GM10266 (cell line): ENCODE results near the gene STK32A.
"Not testable (repeated sequence)": the region's sequence is repeated elsewhere in the genome, so short reads cannot be mapped to it uniquely, and the experiment has no call there.

Experiments
- DNase-seq: peaks from one replicate; pipeline ENCODE4 v3.0.0; 2012; ENCODE audit errors: extremely low spot score
- TF ChIP-seq, protein P1 (sequence below): IDR thresholded peaks from 2 replicates; pipeline ENCODE4 v1.5.1; 2012; ENCODE audit warnings: mild to moderate bottlenecking, low read depth; ENCODE audit not compliant: control insufficient read depth, insufficient read depth; ENCODE audit errors: missing control alignments

STK32A gene

DNA sequence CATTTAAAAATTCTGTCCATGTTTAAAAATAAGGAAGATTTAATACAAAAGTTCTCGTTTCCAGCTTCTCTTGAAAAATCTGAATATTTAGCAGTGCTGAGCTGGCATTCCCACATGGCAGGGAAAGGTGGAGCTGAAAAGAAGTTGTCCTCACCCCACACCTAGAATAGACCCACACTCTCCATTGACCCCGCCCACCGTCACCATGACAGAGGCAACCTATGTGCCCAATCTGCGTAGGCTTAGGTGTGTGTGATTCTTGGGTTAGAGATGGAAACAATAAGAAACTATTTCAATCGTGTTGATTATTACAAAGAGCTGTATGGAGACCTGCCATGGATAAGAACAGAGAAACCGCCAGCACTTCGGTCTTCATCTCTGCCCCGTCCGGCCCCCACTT, 8.9 kb upstream of the STK32A start:
- TF ChIP-seq, protein P1, sequence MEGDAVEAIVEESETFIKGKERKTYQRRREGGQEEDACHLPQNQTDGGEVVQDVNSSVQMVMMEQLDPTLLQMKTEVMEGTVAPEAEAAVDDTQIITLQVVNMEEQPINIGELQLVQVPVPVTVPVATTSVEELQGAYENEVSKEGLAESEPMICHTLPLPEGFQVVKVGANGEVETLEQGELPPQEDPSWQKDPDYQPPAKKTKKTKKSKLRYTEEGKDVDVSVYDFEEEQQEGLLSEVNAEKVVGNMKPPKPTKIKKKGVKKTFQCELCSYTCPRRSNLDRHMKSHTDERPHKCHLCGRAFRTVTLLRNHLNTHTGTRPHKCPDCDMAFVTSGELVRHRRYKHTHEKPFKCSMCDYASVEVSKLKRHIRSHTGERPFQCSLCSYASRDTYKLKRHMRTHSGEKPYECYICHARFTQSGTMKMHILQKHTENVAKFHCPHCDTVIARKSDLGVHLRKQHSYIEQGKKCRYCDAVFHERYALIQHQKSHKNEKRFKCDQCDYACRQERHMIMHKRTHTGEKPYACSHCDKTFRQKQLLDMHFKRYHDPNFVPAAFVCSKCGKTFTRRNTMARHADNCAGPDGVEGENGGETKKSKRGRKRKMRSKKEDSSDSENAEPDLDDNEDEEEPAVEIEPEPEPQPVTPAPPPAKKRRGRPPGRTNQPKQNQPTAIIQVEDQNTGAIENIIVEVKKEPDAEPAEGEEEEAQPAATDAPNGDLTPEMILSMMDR, result no peak
- no peak for DNase-seq

GRCh38 chr5:147226512-147226911, 8.3 kb upstream of the STK32A start:
- TF ChIP-seq, protein P1, result no peak
- DNase-seq, result no peak

DNA sequence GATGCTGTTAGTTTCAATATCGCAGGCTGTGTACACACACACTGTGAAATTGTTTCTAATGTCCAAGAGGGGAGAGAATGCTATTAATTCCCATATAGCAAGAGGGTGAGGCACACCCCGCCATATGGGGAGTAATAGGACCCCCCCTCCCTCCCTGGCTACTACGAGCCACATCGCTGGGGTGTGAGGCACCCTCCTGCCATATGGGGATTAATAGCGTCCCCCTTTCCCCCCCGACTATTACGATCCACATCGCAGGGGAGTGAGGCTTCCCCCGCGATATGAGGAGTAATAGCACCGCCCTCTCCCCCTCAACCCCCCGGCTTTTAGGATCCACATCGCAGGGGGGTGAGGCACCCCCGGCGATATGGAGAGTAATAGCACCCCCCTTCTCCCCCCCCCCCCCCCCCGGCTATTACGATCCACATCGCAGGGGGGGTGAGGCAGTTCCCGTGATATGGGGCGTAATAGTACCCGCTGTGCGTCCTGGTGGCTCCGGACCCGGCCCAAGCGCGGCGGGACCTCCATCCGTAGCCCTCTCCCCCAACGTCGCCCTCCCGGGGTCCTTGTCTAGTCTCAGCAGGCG, 494 bp upstream of the STK32A start:
- TF ChIP-seq, protein P1, result no peak
- DNase-seq, result no peak

GRCh38 chr5:147240266-147240985, 5.6 kb downstream of the STK32A start:
- no peak for DNase-seq
- TF ChIP-seq, protein P1, result no peak

DNA sequence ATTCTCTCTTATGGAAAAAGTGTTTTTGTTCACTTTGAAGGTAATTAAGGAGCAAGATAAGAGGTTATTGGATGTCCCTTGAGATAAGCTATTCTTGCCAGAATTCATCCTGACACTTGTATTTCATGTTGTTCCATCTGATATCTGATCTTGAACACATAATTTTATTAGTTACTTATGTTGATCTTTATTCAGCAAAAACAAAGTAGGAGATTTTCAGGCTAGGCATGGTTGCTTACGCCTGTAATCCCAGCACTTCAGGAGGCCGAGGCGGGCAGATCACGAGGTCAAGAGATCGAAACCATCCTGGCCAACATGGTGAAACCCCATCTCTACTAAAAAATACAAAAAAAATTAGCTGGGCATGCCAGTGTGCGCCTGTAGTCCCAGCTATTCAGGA, 8.4 kb downstream of the STK32A start:
- DNase-seq, result not testable (repeated sequence)

DNA sequence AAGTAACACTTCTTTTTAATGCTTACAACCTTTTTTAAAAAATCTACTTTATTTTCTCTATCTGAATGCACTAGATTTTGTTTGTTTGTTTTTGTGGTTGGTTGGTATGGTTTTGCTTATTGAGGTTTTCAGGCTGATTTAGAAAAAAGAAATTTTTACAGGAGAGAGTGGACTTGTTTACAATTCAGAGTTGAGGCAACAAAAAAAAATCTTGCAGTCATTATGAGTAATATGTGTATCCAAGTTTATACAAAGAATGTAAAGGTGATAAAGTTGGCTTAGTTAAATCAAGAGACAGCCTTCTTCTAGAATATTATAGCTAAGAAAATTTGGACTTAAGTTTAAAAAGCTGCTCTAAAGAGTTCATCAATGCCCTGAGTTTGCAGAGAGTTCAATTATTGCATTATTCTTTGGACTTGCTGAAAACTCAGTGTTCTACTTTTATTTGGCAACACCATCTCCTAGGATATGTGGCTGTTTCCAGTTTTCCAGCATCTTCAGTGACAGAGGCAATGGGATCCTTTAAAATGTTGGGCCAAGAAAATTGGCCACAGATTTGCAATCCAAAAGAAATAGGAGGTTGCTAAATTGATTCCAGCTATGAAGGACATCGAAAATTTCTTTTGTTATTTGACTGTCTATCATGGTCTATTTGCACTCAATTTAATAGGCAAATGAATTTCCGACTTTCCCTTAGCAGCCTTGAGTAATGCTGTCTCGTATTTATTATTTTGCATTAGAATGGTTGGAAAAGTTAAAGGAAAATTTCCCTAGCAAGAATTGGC, 10.7 kb downstream of the STK32A start:
- DNase-seq, result no peak
- TF ChIP-seq, protein P1, result no peak

GRCh38 chr5:147248561-147248960, 13.7 kb downstream of the STK32A start:
- DNase-seq, result no peak
- TF ChIP-seq, protein P1, result no peak
